H1 (cell line): Measurements from ENCODE around the gene ODR4. TPM values are rescaled to one million over a fixed set of nuclear protein-coding genes. Genes with fewer than 3 reads are reported as not detected.

ENCODE experiments used
- CTCF ChIA-PET: fragments of 300-600 bp; sonication (Branson Sonifier 250); formaldehyde crosslinking; loops from one replicate; lab custom pipeline; 2021; ENCODE audit not compliant: partially characterized antibody; lab: Charles Lee
- POLR2A ChIA-PET: fragments of 300-600 bp; sonication (Branson Sonifier 250); formaldehyde crosslinking; loops from one replicate; lab custom pipeline; 2021; ENCODE audit warnings: inconsistent platforms; ENCODE audit not compliant: partially characterized antibody; lab: Charles Lee
- DNase-seq, 2 experiments: peaks; one replicate each; pipeline versions ENCODE4 v3.0.0 to v3.0.0-alpha.2; 2010 to 2022; ENCODE audit warnings: low spot score in 2 of 2, low read depth in 1 of 2, mixed read lengths in 1 of 2
- FAIRE-seq: peaks from 2 replicates; lab custom pipeline; 2011; peaks lifted over from hg19 to GRCh38; lab: Jason Lieb, UNC
- H2AFZ ChIP-seq: 2 replicates; pipeline ENCODE4 v1.8.1; 2012; ENCODE audit warnings: low read length, inconsistent platforms
- H2AK5ac ChIP-seq: 2 replicates; pipeline ENCODE4 v1.6.1; 2013; ENCODE audit warnings: low read depth, low read length
- H2BK120ac ChIP-seq: replicated peaks from 2 replicates; pipeline ENCODE3; 2013; ENCODE audit warnings: low read depth, low read length, inconsistent platforms
- H2BK12ac ChIP-seq: 2 replicates; pipeline ENCODE4 v1.6.1; 2013; ENCODE audit warnings: low read depth, low read length
- H2BK15ac ChIP-seq: 2 replicates; pipeline ENCODE4 v1.6.1; 2013; ENCODE audit warnings: low read length
- H2BK20ac ChIP-seq: 2 replicates; pipeline ENCODE4 v1.6.1; 2013; ENCODE audit warnings: low read length
- H2BK5ac ChIP-seq: 2 replicates; pipeline ENCODE4 v1.6.1; 2013; ENCODE audit warnings: low read depth, low read length
- H3K14ac ChIP-seq: 2 replicates; pipeline ENCODE4 v1.6.1; 2013; ENCODE audit warnings: inconsistent platforms; ENCODE audit not compliant: insufficient read length
- H3K18ac ChIP-seq: 2 replicates; pipeline ENCODE4 v1.6.1; 2013; ENCODE audit warnings: low read length; ENCODE audit errors: extremely low read depth
- H3K23ac ChIP-seq: 2 replicates; pipeline ENCODE4 v1.6.1; 2013; ENCODE audit warnings: inconsistent platforms; ENCODE audit not compliant: insufficient read length
- H3K23me2 ChIP-seq: 2 replicates; pipeline ENCODE4 v1.6.1; 2013; ENCODE audit warnings: low read depth, low read length
- H3K27ac ChIP-seq: 2 replicates; pipeline ENCODE4 v1.6.1; 2011; ENCODE audit warnings: low read depth, low read length, inconsistent platforms
- H3K27me3 ChIP-seq, 4 experiments: replicated peaks in 1 of 4; 1 replicate in 1 of 4; 2 replicates in 3 of 4; pipeline versions ENCODE4 v1.6.1 to v1.8.1; 2011 to 2013; ENCODE audit warnings: low read length in 3 of 4, mild to moderate bottlenecking in 3 of 4, inconsistent platforms in 2 of 4, mixed read lengths in 2 of 4, moderate library complexity in 1 of 4; ENCODE audit not compliant: control insufficient read depth in 3 of 4, insufficient read depth in 3 of 4; ENCODE audit errors: extremely low read depth in 1 of 4
- H3K36me3 ChIP-seq, 4 experiments: 2 replicates each; pipeline versions ENCODE4 v1.6.1 to v1.8.1; 2011 to 2013; ENCODE audit warnings: mild to moderate bottlenecking in 4 of 4, low read length in 3 of 4, moderate library complexity in 2 of 4, control low read depth in 1 of 4, inconsistent platforms in 1 of 4; ENCODE audit not compliant: insufficient read depth in 4 of 4, control insufficient read depth in 2 of 4
- H3K4ac ChIP-seq: replicated peaks from 2 replicates; pipeline ENCODE3; 2013; ENCODE audit warnings: low read length, low read depth, mixed read lengths, inconsistent platforms; ENCODE audit not compliant: insufficient read length
- H3K4me1 ChIP-seq, 4 experiments: replicated peaks in 1 of 4; 1 replicate in 1 of 4; 2 replicates in 3 of 4; pipeline versions ENCODE4 v1.6.1 to v1.8.1; 2011 to 2013; ENCODE audit warnings: low read length in 3 of 4, inconsistent platforms in 2 of 4, mixed read lengths in 1 of 4; ENCODE audit not compliant: insufficient read depth in 4 of 4, control insufficient read depth in 3 of 4
- H3K4me2 ChIP-seq, 2 experiments: 2 replicates each; pipeline versions ENCODE4 v1.6.1 to v1.8.1; 2011 to 2013; ENCODE audit warnings: low read depth in 2 of 2, low read length in 2 of 2, control low read depth in 1 of 2, inconsistent platforms in 1 of 2, mild to moderate bottlenecking in 1 of 2; ENCODE audit not compliant: insufficient read depth in 1 of 2
- H3K4me3 ChIP-seq, 4 experiments: fragments of 200-600, 300-600 bp in 1 of 4; sonication (generic), shearing (Covaris generic), sonication (Bioruptor Twin) in 1 of 4; 2 replicates each; pipeline versions ENCODE4 v1.5.1 to v1.8.1; 2011 to 2016; ENCODE audit warnings: low read length in 4 of 4, low read depth in 3 of 4, control low read depth in 2 of 4, inconsistent platforms in 2 of 4, mild to moderate bottlenecking in 2 of 4, mixed read lengths in 1 of 4, moderate library complexity in 1 of 4; ENCODE audit not compliant: insufficient read depth in 2 of 4; ENCODE audit errors: extremely low read depth in 1 of 4
- H3K56ac ChIP-seq: replicated peaks from 2 replicates; pipeline ENCODE3; 2013; ENCODE audit warnings: low read depth, mild to moderate bottlenecking, mixed read lengths, low read length, inconsistent platforms; ENCODE audit not compliant: insufficient read length
- H3K79me1 ChIP-seq: 2 replicates; pipeline ENCODE4 v1.6.1; 2013; ENCODE audit warnings: low read depth, low read length, control low read depth
- H3K79me2 ChIP-seq, 2 experiments: 2 replicates each; pipeline versions ENCODE4 v1.6.1 to v1.8.1; 2012 to 2013; ENCODE audit warnings: low read length in 2 of 2, mild to moderate bottlenecking in 2 of 2, inconsistent platforms in 1 of 2; ENCODE audit not compliant: insufficient read depth in 2 of 2, control insufficient read depth in 1 of 2
- H3K9ac ChIP-seq, 4 experiments: replicated peaks in 1 of 4; 1 replicate in 1 of 4; 2 replicates in 3 of 4; pipeline versions ENCODE4 v1.6.1 to v1.8.1; 2011 to 2013; ENCODE audit warnings: low read depth in 3 of 4, low read length in 3 of 4, control low read depth in 2 of 4, mild to moderate bottlenecking in 2 of 4, moderate library complexity in 2 of 4, inconsistent platforms in 1 of 4; ENCODE audit errors: extremely low read depth in 1 of 4
- H3K9me3 ChIP-seq, 2 experiments: 2 replicates each; pipeline versions ENCODE4 v1.6.1 to v1.8.1; 2012 to 2013; ENCODE audit warnings: mild to moderate bottlenecking in 2 of 2, moderate library complexity in 2 of 2, control low read depth in 1 of 2, inconsistent platforms in 1 of 2, low read depth in 1 of 2, low read length in 1 of 2, mixed read lengths in 1 of 2; ENCODE audit not compliant: insufficient read depth in 2 of 2
- H4K20me1 ChIP-seq, 2 experiments: replicated peaks in 1 of 2; 2 replicates each; pipeline versions ENCODE3 to v1.8.1; 2011 to 2013; ENCODE audit warnings: inconsistent platforms in 2 of 2, low read length in 2 of 2, mild to moderate bottlenecking in 1 of 2; ENCODE audit not compliant: insufficient read depth in 2 of 2, control insufficient read depth in 1 of 2
- H4K5ac ChIP-seq: 2 replicates; pipeline ENCODE4 v1.6.1; 2013; ENCODE audit warnings: low read length, low read depth, mixed read lengths, inconsistent platforms; ENCODE audit not compliant: insufficient read length
- H4K8ac ChIP-seq: 2 replicates; pipeline ENCODE4 v1.8.0; 2013; ENCODE audit warnings: mild to moderate bottlenecking, moderate library complexity, low read length, inconsistent platforms; ENCODE audit not compliant: insufficient read depth; ENCODE audit errors: extremely low read depth
- H4K91ac ChIP-seq: replicated peaks from 2 replicates; pipeline ENCODE3; 2013; ENCODE audit warnings: low read length, mixed read lengths, inconsistent platforms; ENCODE audit not compliant: insufficient read length
- CREB1 ChIP-seq: IDR thresholded peaks from 2 replicates; pipeline ENCODE4 v1.6.1; 2012; ENCODE audit warnings: inconsistent platforms
- FOSL1 ChIP-seq: IDR thresholded peaks from 2 replicates; pipeline ENCODE4 v1.6.1; 2011; ENCODE audit warnings: mild to moderate bottlenecking, low read depth, low read length, moderate library complexity; ENCODE audit not compliant: insufficient read depth
- HDAC6 ChIP-seq: IDR thresholded peaks from one replicate; pipeline ENCODE4 v1.7.1; 2012; ENCODE audit warnings: low read depth, mild to moderate bottlenecking, inconsistent platforms, low read length, moderate library complexity
- KDM1A ChIP-seq: fragments of 200-600, 300-600 bp; sonication (generic); IDR thresholded peaks from 2 replicates; pipeline ENCODE4 v1.7.1; 2016; ENCODE audit warnings: mild to moderate bottlenecking, low read length, borderline replicate concordance
- KDM5A ChIP-seq: fragments of 200-600 bp; IDR thresholded peaks from 2 replicates; pipeline ENCODE4 v1.7.1; 2012; ENCODE audit warnings: mild to moderate bottlenecking, low read length, inconsistent platforms, mixed read lengths
- POLR2A ChIP-seq, 2 experiments: IDR thresholded peaks; 1 replicate in 1 of 2; 2 replicates in 1 of 2; pipeline ENCODE4 v1.6.1; 2011; ENCODE audit warnings: low read depth in 2 of 2, low read length in 2 of 2, mild to moderate bottlenecking in 2 of 2; ENCODE audit errors: control extremely low read depth in 1 of 2
- POLR2AphosphoS5 ChIP-seq: IDR thresholded peaks from 2 replicates; pipeline ENCODE4 v1.6.1; 2011; ENCODE audit warnings: low read depth, low read length
- RNF2 ChIP-seq: fragments of 200-900, 300-1000 bp; sonication (generic); IDR thresholded peaks from 2 replicates; pipeline ENCODE4 v1.7.1; 2016; ENCODE audit warnings: borderline replicate concordance, low read depth, mild to moderate bottlenecking, antibody characterized with exemption, low read length; ENCODE audit not compliant: poor library complexity, severe bottlenecking; ENCODE audit errors: missing control alignments
- SIN3A ChIP-seq, 2 experiments: IDR thresholded peaks in 1 of 2; conservative IDR thresholded peaks in 1 of 2; 2 replicates each; pipeline ENCODE4 v1.6.1; 2011 to 2012; ENCODE audit warnings: low read length in 2 of 2, improper control_type of control experiment in 1 of 2, low read depth in 1 of 2, mild to moderate bottlenecking in 1 of 2
- SP4 ChIP-seq: IDR thresholded peaks from 2 replicates; pipeline ENCODE4 v1.6.1; 2012; ENCODE audit warnings: low read length, inconsistent platforms
- ZNF274 ChIP-seq: IDR thresholded peaks from 2 replicates; pipeline ENCODE4 v1.7.0; 2012; ENCODE audit warnings: low read length, borderline replicate concordance; ENCODE audit errors: extremely low read depth
- WGBS, 2 experiments: shearing (Covaris generic) in 1 of 2; methylation state at CpG; one replicate each; pipeline versions ENCODE4 v1.1.6 to v1.1.7; 2013 to 2015; ENCODE audit warnings: low lambda C conversion rate in 2 of 2, mixed read lengths in 2 of 2, inconsistent platforms in 1 of 2, low coverage in 1 of 2, missing lambda C conversion rate in 1 of 2; ENCODE audit not compliant: insufficient replicate concordance in 2 of 2, insufficient coverage in 1 of 2, insufficient read length in 1 of 2; ENCODE audit errors: extremely low coverage in 1 of 2, missing lambda C conversion rate in 1 of 2; 5-methylcytosine and 5-hydroxymethylcytosine counted together
- polyA plus RNA-seq, 7 experiments: library from polyadenylated mRNA; depleted of rRNA in 3 of 7; stranded (reverse) in 5 of 7; unstranded in 2 of 7; fragments of >200 nt in 5 of 7; fragments of 200-250 nt in 2 of 7; gene quantifications; 1 replicate in 5 of 7; 2 replicates in 1 of 7; 4 replicates in 1 of 7; pipeline versions ENCODE4 v1.2.1 to v1.2.3, GENCODE V29; 2011 to 2013; ENCODE audit warnings: missing spikeins in 2 of 7, mixed read lengths in 2 of 7
- total RNA-seq: library from RNA; stranded (reverse); fragmentation: NEBNext Ultra II Directional; extraction: Animal tissue kit (Norgen Biotek cat#: 25700); gene quantifications from 2 replicates; pipeline ENCODE4 v1.2.1, GENCODE V29; 2021
- TF ChIP-seq, protein P1 (sequence below): IDR thresholded peaks from 2 replicates; pipeline ENCODE4 v1.6.1; 2012; ENCODE audit warnings: inconsistent platforms

Gene ODR4
- total and polyA plus RNA-seq, 2 of the 8 experiments (the other 6 are each of a cell fraction or from before 2014, with no cell fraction given): 4.1 to 14.1 TPM

DNA sequence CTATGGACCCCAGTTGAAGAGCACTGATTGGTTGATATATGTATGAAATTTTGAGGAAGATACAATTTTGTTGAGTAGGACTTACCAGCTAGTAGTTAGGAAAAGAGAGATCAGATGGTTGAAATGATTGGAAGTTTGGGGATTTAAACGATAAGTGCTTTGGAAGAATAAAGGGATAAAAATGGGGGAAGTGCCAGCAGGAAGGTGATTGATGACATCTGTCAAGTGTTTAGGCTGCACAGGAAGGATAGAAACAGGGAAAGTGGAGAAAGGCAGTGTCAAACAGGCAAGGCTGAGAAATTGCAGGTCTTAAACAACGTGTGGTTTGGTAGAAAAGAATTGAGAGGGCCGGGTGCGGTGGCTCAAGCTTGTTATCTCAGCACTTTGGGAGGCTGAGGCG, 62.9 kb downstream of the ODR4 start:
- H3K36me3 ChIP-seq: no peaks in the 10 kb centered on the region
- no peak overlapping the region for H3K4ac ChIP-seq
- no peak overlapping the region for H3K23ac ChIP-seq
- H4K20me1 ChIP-seq: no peaks in the 10 kb centered on the region
- H3K27ac ChIP-seq: no peak overlapping the region
- H3K79me2 ChIP-seq: no peaks in the 10 kb centered on the region
- H3K9me3 ChIP-seq: no peaks in the 10 kb centered on the region
- H2BK15ac ChIP-seq: no peak overlapping the region
- FAIRE-seq (no peak), DNase-seq (no peak)
- H4K91ac ChIP-seq: no peak overlapping the region
- H2BK5ac ChIP-seq: no peak overlapping the region
- H2AFZ ChIP-seq: no peak overlapping the region
- CTCF ChIA-PET: interaction anchor here (1.1 kb wide), 1 partner anchor 9 kb away, joined by 3 read pairs; no protein-coding TSS in a partner anchor
- POLR2A ChIA-PET: no interaction called here
- H4K5ac ChIP-seq: no peak overlapping the region
- H2AK5ac ChIP-seq: no peak overlapping the region
- no peak overlapping the region for H3K56ac ChIP-seq
- no peak overlapping the region for H3K4me2 ChIP-seq
- no peak overlapping the region for H4K8ac ChIP-seq
- H2BK12ac ChIP-seq: no peak overlapping the region
- H3K4me3 ChIP-seq: no peak overlapping the region
- H3K14ac ChIP-seq: no peak overlapping the region
- no peak overlapping the region for H2BK120ac ChIP-seq
- no peak overlapping the region for H3K9ac ChIP-seq
- no peaks in the 10 kb centered on the region for H3K4me1 ChIP-seq
- no peak overlapping the region for H2BK20ac ChIP-seq
- no peaks in the 10 kb centered on the region for H3K27me3 ChIP-seq
- no peaks in the 10 kb centered on the region for H3K79me1 ChIP-seq
- H3K18ac ChIP-seq: no peak overlapping the region
- WGBS, 2 experiments: 91 to 100% methylated on average over 1 to 5 of the region's 5 CpGs
- no peaks in the 10 kb centered on the region for H3K23me2 ChIP-seq
- TF ChIP-seq POLR2AphosphoS5: no peak
- TF ChIP-seq HDAC6: no peak
- no peak for TF ChIP-seq KDM1A
- TF ChIP-seq CREB1: no peak
- no peak for TF ChIP-seq RNF2
- no peak for TF ChIP-seq SIN3A (conservative IDR thresholded peaks at IDR 0.05 in 1 of 2, IDR thresholded peaks at IDR 0.05 in 1 of 2; ENCODE audit: low read depth in 1 of 2, low read length in 2 of 2)
- TF ChIP-seq, protein P1, sequence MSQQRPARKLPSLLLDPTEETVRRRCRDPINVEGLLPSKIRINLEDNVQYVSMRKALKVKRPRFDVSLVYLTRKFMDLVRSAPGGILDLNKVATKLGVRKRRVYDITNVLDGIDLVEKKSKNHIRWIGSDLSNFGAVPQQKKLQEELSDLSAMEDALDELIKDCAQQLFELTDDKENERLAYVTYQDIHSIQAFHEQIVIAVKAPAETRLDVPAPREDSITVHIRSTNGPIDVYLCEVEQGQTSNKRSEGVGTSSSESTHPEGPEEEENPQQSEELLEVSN: no peak
- TF ChIP-seq SP4: no peak
- no peak for TF ChIP-seq POLR2A (IDR thresholded peaks at IDR 0.05; ENCODE audit: control extremely low read depth in 1 of 2, low read depth in 2 of 2, low read length in 2 of 2)
- TF ChIP-seq FOSL1: no peak
- no peak for TF ChIP-seq KDM5A
- TF ChIP-seq ZNF274: no peak
